Keratinocyte (primary cell): ENCODE data around the gene COL8A2. TPM values are rescaled to one million over a fixed set of nuclear protein-coding genes. Genes with fewer than 3 reads are reported as not detected.

Experiments used
- DNase-seq: peaks from one replicate; pipeline ENCODE4 v3.0.0-alpha.2; 2011; ENCODE audit warnings: low read depth, missing footprints, low spot score
- FAIRE-seq: peaks from 2 replicates; lab custom pipeline; 2011; peaks lifted over from hg19 to GRCh38; lab: Jason Lieb, UNC
- H2AFZ ChIP-seq: 2 replicates; pipeline ENCODE4 v1.6.0; 2012; ENCODE audit warnings: low read length, control low read depth, inconsistent platforms; ENCODE audit not compliant: control insufficient read depth
- H3K27ac ChIP-seq: 2 replicates; pipeline ENCODE4 v1.5.1; 2011; ENCODE audit warnings: low read length; ENCODE audit not compliant: control insufficient read depth, insufficient read depth
- H3K27me3 ChIP-seq: 3 replicates; pipeline ENCODE4 v1.6.0; 2011; ENCODE audit warnings: low read length; ENCODE audit not compliant: control insufficient read depth, insufficient read depth; ENCODE audit errors: extremely low read depth
- H3K36me3 ChIP-seq, 2 experiments: 2 replicates in 1 of 2; 3 replicates in 1 of 2; pipeline ENCODE4 v1.5.1; 2011; ENCODE audit warnings: low read length in 2 of 2, mild to moderate bottlenecking in 1 of 2; ENCODE audit not compliant: control insufficient read depth in 2 of 2, insufficient read depth in 2 of 2; ENCODE audit errors: extremely low read depth in 1 of 2
- H3K4me1 ChIP-seq: 3 replicates; pipeline ENCODE4 v1.5.1; 2011; ENCODE audit warnings: low read length; ENCODE audit not compliant: control insufficient read depth, insufficient read depth; ENCODE audit errors: extremely low read depth
- H3K4me2 ChIP-seq: 3 replicates; pipeline ENCODE4 v1.6.0; 2011; ENCODE audit warnings: low read depth, low read length; ENCODE audit not compliant: control insufficient read depth, insufficient read depth; ENCODE audit errors: extremely low read depth
- H3K4me3 ChIP-seq, 3 experiments: fragments of 200-600 bp in 1 of 3; sonication (generic) in 1 of 3; 2 replicates in 2 of 3; 3 replicates in 1 of 3; pipeline ENCODE4 v1.5.1; 2011 to 2016; ENCODE audit warnings: low read length in 3 of 3, mild to moderate bottlenecking in 3 of 3, control low read depth in 2 of 3, inconsistent platforms in 1 of 3, low read depth in 1 of 3, mixed read lengths in 1 of 3, mixed run types in 1 of 3, moderate library complexity in 1 of 3; ENCODE audit not compliant: control insufficient read depth in 2 of 3, insufficient read depth in 2 of 3; ENCODE audit errors: extremely low read depth in 1 of 3
- H3K79me2 ChIP-seq: 2 replicates; pipeline ENCODE4 v1.6.0; 2012; ENCODE audit warnings: low read length; ENCODE audit not compliant: control insufficient read depth, insufficient read depth
- H3K9ac ChIP-seq: 3 replicates; pipeline ENCODE4 v1.6.0; 2011; ENCODE audit warnings: low read length; ENCODE audit not compliant: control insufficient read depth, insufficient read depth; ENCODE audit errors: extremely low read depth
- H3K9me1 ChIP-seq: 3 replicates; pipeline ENCODE4 v1.6.0; 2011; ENCODE audit warnings: low read length; ENCODE audit not compliant: control insufficient read depth, insufficient read depth; ENCODE audit errors: extremely low read depth
- H3K9me3 ChIP-seq: 2 replicates; pipeline ENCODE4 v1.5.1; 2012; ENCODE audit warnings: low read depth, low read length; ENCODE audit not compliant: control insufficient read depth
- H4K20me1 ChIP-seq: 3 replicates; pipeline ENCODE4 v1.6.0; 2011; ENCODE audit warnings: low read length; ENCODE audit not compliant: control insufficient read depth, insufficient read depth; ENCODE audit errors: extremely low read depth
- EZH2 ChIP-seq: IDR thresholded peaks from one replicate; pipeline ENCODE4 v1.6.1; 2012; ENCODE audit warnings: inconsistent platforms, mild to moderate bottlenecking, low read length, moderate library complexity
- dilution Hi-C: fragments of 300-500 bp; cut with MboI; formaldehyde crosslinking; loops from one replicate; pipeline ENCODE4 v1.7.0; 2020; ENCODE audit warnings: low sequenced_read_pairs; ENCODE audit not compliant: extremely low pct_ligation_motif_present
- polyA plus RNA-seq, 5 experiments: library from polyadenylated mRNA; depleted of rRNA in 3 of 5; stranded (reverse) in 3 of 5; stranded (forward) in 1 of 5; unstranded in 1 of 5; fragments of >200 nt; gene quantifications; 1 replicate in 1 of 5; 2 replicates in 3 of 5; 3 replicates in 1 of 5; pipeline versions ENCODE4 v1.2.1 to v1.2.3, GENCODE V29; 2011 to 2012; ENCODE audit warnings: missing spikeins in 2 of 5, low read depth in 1 of 5, low replicate concordance in 1 of 5
- TF ChIP-seq, protein P1 (sequence below), 3 experiments: IDR thresholded peaks in 1 of 3; conservative IDR thresholded peaks in 1 of 3; optimal IDR thresholded peaks in 1 of 3; 2 replicates in 2 of 3; 3 replicates in 1 of 3; pipeline versions ENCODE3 to v1.5.1; 2011; ENCODE audit warnings: low read length in 3 of 3, mild to moderate bottlenecking in 3 of 3, moderate library complexity in 2 of 3, control low read depth in 1 of 3, inconsistent platforms in 1 of 3; ENCODE audit not compliant: insufficient read depth in 2 of 3; ENCODE audit errors: extremely low read depth in 1 of 3

Gene COL8A2
- polyA plus RNA-seq, 1 donor (not counting 4 experiments of a cell fraction or from before 2014, with no cell fraction given): 0.09 TPM

DNA sequence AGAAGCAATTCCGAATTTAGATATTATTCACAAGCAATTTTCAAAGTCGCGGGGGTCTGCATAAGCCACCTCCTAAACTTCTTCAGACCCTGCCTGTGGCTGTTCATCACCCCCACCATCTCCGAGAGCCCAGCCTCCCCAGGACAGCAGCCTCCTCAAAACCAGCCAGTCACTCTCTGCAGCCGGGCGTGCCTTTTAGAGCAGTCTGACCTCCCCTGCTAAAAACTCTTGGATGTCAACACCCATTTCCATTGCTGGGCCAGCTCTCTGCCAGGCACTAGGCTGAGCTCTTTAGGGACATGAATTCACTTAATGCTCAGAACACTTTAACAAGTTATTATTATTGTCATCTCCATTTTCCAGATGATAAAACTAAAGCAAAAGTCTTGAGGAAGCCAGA lies 24.6 kb downstream of the COL8A2 start:
- Histone ChIP-seq H3K4me2 (no peak overlapping the region), H3K27me3 (no peaks in the 10 kb centered on the region), H3K4me3 (no peak overlapping the region), H3K9ac (no peak overlapping the region), H4K20me1 (no peaks in the 10 kb centered on the region), H3K79me2 (no peaks in the 10 kb centered on the region), H3K9me1 (peaks cover 2% of the 10 kb centered on the region), H3K9me3 (no peaks in the 10 kb centered on the region), H3K4me1 (peaks cover 3% of the 10 kb centered on the region), H3K36me3 (peaks cover 2 to 4% of the 10 kb centered on the region in 2 experiments), H2AFZ (no peak overlapping the region), H3K27ac (no peak overlapping the region)
- DNase-seq (no peak), FAIRE-seq (no peak)
- TF ChIP-seq EZH2: no peak
- TF ChIP-seq, protein P1, sequence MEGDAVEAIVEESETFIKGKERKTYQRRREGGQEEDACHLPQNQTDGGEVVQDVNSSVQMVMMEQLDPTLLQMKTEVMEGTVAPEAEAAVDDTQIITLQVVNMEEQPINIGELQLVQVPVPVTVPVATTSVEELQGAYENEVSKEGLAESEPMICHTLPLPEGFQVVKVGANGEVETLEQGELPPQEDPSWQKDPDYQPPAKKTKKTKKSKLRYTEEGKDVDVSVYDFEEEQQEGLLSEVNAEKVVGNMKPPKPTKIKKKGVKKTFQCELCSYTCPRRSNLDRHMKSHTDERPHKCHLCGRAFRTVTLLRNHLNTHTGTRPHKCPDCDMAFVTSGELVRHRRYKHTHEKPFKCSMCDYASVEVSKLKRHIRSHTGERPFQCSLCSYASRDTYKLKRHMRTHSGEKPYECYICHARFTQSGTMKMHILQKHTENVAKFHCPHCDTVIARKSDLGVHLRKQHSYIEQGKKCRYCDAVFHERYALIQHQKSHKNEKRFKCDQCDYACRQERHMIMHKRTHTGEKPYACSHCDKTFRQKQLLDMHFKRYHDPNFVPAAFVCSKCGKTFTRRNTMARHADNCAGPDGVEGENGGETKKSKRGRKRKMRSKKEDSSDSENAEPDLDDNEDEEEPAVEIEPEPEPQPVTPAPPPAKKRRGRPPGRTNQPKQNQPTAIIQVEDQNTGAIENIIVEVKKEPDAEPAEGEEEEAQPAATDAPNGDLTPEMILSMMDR (optimal IDR thresholded peaks at IDR 0.05 in 1 of 3, IDR thresholded peaks at IDR 0.05 in 1 of 3, conservative IDR thresholded peaks at IDR 0.05 in 1 of 3; ENCODE audit: extremely low read depth in 1 of 3, insufficient read depth in 2 of 3, low read length in 3 of 3): no peak
- dilution Hi-C loops: no loop called here

DNA sequence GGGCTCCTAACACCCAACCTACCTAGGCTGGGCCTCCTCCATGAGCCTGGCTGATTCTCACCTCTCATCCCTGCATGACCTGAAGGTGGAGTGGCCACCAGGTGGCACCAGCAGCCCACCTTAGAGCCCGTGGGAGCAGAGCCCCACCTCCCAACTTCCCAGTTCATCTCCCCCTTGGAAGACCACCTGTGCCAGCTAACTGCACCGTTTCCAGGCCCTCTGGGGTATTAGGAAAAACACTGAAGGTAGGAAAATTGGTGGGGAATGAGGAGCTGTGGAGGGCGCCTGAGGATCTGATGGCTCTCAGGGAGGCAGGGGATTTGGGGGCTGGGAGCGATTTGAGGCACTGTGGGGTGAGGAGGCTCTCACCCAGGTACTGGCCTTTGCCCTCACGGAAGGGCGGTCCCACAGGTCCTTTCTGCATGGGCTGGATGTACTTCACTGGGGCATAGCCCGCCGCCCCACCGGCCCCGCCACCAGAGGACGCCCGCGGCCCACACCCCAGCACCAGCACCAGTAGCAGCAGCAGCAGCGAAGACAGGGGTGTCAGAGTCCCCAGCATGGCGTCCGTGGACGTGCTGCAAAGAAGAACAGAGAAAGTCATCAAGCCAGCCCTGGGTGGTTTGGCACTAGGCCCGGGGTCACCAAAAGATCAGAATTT lies 25.2 kb downstream of the COL8A2 start:
- TF ChIP-seq EZH2: no peak
- TF ChIP-seq, protein P1 (optimal IDR thresholded peaks at IDR 0.05 in 1 of 3, IDR thresholded peaks at IDR 0.05 in 1 of 3, conservative IDR thresholded peaks at IDR 0.05 in 1 of 3; ENCODE audit: extremely low read depth in 1 of 3, insufficient read depth in 2 of 3, low read length in 3 of 3): peak; percentile 82 to 97 (median 92)
- no peak for DNase-seq
- H3K9ac ChIP-seq: peak overlapping the region; percentile 42
- H3K79me2 ChIP-seq: no peaks in the 10 kb centered on the region
- H3K27me3 ChIP-seq: no peaks in the 10 kb centered on the region
- peak overlapping the region; percentile 47 for H2AFZ ChIP-seq
- H3K9me3 ChIP-seq: no peaks in the 10 kb centered on the region
- peaks cover 2% of the 10 kb centered on the region for H3K9me1 ChIP-seq
- peaks cover 3% of the 10 kb centered on the region for H3K4me1 ChIP-seq
- no peak overlapping the region for H3K4me3 ChIP-seq
- H3K36me3 ChIP-seq: peaks cover 3 to 8% of the 10 kb centered on the region in 2 experiments
- dilution Hi-C loops: no loop called here
- peak; percentile 96 for FAIRE-seq
- H3K4me2 ChIP-seq: peak overlapping the region; percentile 29
- H4K20me1 ChIP-seq: no peaks in the 10 kb centered on the region
- H3K27ac ChIP-seq: no peak overlapping the region
